ENCODE results near the gene NCOA7.

DNA sequence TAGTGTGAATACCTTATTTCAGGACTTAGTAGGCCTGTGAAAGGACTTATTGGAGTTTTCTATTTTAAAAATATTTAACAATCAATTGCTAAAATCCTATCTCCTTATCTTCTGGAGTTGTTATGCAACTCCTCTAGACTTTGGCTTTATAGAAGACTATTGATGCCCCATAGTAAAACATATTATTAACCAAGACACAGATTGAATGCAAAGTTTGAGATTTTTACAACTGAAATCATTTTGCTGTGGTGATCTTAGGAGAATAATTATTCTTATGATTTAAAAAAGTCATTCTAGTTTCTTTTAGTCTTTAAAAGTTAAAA, 36.9 kb upstream of the NCOA7 start:
- TF ChIP-seq TAF1 (IDR thresholded peaks at IDR 0.05; ENCODE audit: borderline replicate concordance, low read depth, low read length) = no peak
- TF ChIP-seq, protein P1, sequence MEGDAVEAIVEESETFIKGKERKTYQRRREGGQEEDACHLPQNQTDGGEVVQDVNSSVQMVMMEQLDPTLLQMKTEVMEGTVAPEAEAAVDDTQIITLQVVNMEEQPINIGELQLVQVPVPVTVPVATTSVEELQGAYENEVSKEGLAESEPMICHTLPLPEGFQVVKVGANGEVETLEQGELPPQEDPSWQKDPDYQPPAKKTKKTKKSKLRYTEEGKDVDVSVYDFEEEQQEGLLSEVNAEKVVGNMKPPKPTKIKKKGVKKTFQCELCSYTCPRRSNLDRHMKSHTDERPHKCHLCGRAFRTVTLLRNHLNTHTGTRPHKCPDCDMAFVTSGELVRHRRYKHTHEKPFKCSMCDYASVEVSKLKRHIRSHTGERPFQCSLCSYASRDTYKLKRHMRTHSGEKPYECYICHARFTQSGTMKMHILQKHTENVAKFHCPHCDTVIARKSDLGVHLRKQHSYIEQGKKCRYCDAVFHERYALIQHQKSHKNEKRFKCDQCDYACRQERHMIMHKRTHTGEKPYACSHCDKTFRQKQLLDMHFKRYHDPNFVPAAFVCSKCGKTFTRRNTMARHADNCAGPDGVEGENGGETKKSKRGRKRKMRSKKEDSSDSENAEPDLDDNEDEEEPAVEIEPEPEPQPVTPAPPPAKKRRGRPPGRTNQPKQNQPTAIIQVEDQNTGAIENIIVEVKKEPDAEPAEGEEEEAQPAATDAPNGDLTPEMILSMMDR (IDR thresholded peaks at IDR 0.05) = no peak; the same call in 1 of the 2 replicates
- TF ChIP-seq, protein P2, sequence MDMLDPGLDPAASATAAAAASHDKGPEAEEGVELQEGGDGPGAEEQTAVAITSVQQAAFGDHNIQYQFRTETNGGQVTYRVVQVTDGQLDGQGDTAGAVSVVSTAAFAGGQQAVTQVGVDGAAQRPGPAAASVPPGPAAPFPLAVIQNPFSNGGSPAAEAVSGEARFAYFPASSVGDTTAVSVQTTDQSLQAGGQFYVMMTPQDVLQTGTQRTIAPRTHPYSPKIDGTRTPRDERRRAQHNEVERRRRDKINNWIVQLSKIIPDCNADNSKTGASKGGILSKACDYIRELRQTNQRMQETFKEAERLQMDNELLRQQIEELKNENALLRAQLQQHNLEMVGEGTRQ (IDR thresholded peaks at IDR 0.05; ENCODE audit: borderline replicate concordance, low read depth, low read length) = no peak
- no peak for TF ChIP-seq POLR2AphosphoS5 (IDR thresholded peaks at IDR 0.05; ENCODE audit: low read depth, low read length)
- TF ChIP-seq MXI1 (IDR thresholded peaks at IDR 0.05; ENCODE audit: low read depth, low read length) = no peak
- TF ChIP-seq GATA2 (CRISPR knock-in tag; IDR thresholded peaks at IDR 0.05) = no peak
- no peak for TF ChIP-seq GABPA (IDR thresholded peaks at IDR 0.05; ENCODE audit: low read depth)
- TF ChIP-seq TEAD4 (IDR thresholded peaks at IDR 0.05; ENCODE audit: borderline replicate concordance, insufficient read depth) = no peak
- TF ChIP-seq, protein P3, sequence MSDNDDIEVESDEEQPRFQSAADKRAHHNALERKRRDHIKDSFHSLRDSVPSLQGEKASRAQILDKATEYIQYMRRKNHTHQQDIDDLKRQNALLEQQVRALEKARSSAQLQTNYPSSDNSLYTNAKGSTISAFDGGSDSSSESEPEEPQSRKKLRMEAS (IDR thresholded peaks at IDR 0.05; ENCODE audit: low read depth) = no peak

Measured in SK-N-SH (cell line).